ENCODE results near the gene HOXB1. TPM values are rescaled to one million over a fixed set of nuclear protein-coding genes. Genes with fewer than 3 reads are reported as not detected.

The HOXB1 gene
- total and polyA plus RNA-seq, 2 of the 8 experiments (the other 6 are each of a cell fraction or from before 2014, with no cell fraction given) = not detected

DNA sequence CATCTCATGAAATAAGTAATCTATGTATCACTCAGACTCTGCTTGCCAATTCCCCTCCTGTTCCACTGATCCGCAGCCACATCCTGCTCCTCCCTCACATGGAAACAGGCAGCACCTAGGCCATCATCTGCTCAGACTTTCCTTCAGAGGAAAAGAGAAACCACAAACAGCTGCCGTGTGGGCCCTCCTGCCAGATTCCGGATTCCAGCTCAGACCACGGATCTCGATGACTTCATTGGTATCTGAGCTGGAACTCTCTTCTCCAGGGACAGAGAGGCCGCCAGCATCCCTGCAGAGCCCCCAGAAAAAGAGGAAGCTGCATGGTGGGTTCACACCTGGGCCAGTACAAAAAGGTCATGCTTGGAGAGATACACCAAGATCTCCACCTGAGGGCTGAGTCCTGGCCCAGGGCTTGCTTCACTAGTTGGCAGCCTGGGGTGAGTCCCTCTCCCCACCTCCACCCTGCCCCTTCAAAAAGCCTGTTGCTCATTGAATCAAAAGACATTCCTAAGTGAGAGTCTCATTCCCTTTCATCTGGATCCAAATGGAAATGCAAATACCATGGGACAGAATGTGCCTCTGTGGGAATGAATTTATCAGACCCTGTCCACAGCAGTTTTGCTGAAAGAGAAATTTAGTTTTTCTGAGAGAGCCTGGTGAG, 47.2 kb downstream of the HOXB1 start:
- H3K79me2 ChIP-seq (ENCODE audit: control insufficient read depth in 1 of 2, insufficient read depth in 2 of 2, low read length in 2 of 2) = no peaks in the 10 kb centered on the region
- no peak overlapping the region for H3K14ac ChIP-seq (ENCODE audit: insufficient read length)
- no peak overlapping the region for H2BK5ac ChIP-seq (ENCODE audit: low read depth, low read length)
- H2BK12ac ChIP-seq (ENCODE audit: low read depth, low read length) = no peak overlapping the region
- no peak overlapping the region for H3K9ac ChIP-seq (replicated peaks in 1 of 4; ENCODE audit: extremely low read depth in 1 of 4, low read depth in 3 of 4, low read length in 3 of 4)
- no peaks in the 10 kb centered on the region for H3K79me1 ChIP-seq (ENCODE audit: low read depth, low read length)
- DNase-seq (ENCODE audit: low read depth in 1 of 2, low spot score in 2 of 2) (no peak), FAIRE-seq (no peak)
- no peak overlapping the region for H3K23ac ChIP-seq (ENCODE audit: insufficient read length)
- H3K18ac ChIP-seq (ENCODE audit: extremely low read depth, low read length) = peak overlapping the region; percentile 28; the same call in 1 of the 2 replicates
- no peak overlapping the region for H4K5ac ChIP-seq (ENCODE audit: insufficient read length, low read depth, low read length)
- H3K4me1 ChIP-seq (replicated peaks in 1 of 4; ENCODE audit: control insufficient read depth in 3 of 4, insufficient read depth in 4 of 4, low read length in 3 of 4) = peaks cover 0 to 2% (median 0%) of the 10 kb centered on the region in 4 experiments; a peak in 1 of 7 replicates
- no peak overlapping the region for H3K4ac ChIP-seq (replicated peaks; ENCODE audit: insufficient read length, low read depth, low read length)
- H2BK120ac ChIP-seq (replicated peaks; ENCODE audit: low read depth, low read length) = no peak overlapping the region
- no peaks in the 10 kb centered on the region for H3K9me3 ChIP-seq (ENCODE audit: insufficient read depth in 2 of 2, low read depth in 1 of 2, low read length in 1 of 2)
- no peak overlapping the region for H3K56ac ChIP-seq (replicated peaks; ENCODE audit: insufficient read length, low read depth, low read length)
- H3K27ac ChIP-seq (ENCODE audit: low read depth, low read length) = no peak overlapping the region
- peak overlapping the region; percentile 62; the same call in 1 of the 2 replicates for H2BK20ac ChIP-seq (ENCODE audit: low read length)
- H2BK15ac ChIP-seq (ENCODE audit: low read length) = no peak overlapping the region
- no peak overlapping the region for H4K91ac ChIP-seq (replicated peaks; ENCODE audit: insufficient read length, low read length)
- H3K4me2 ChIP-seq (ENCODE audit: insufficient read depth in 1 of 2, low read depth in 2 of 2, low read length in 2 of 2) = no peak overlapping the region
- H2AFZ ChIP-seq (ENCODE audit: low read length) = no peak overlapping the region
- ChIA-PET POLR2A (ENCODE audit: partially characterized antibody) (interaction anchor here (0.7 kb wide), 1 partner anchor 17 kb away, joined by 3 read pairs; no protein-coding TSS in a partner anchor), CTCF (ENCODE audit: partially characterized antibody) (interaction anchor here (0.6 to 3.5 kb wide), 7 partner anchors 8 to 468 kb away, joined by 3 to 11 read pairs (median 4); no protein-coding TSS in a partner anchor)
- H3K23me2 ChIP-seq (ENCODE audit: low read depth, low read length) = no peaks in the 10 kb centered on the region
- H4K20me1 ChIP-seq (replicated peaks in 1 of 2; ENCODE audit: control insufficient read depth in 1 of 2, insufficient read depth in 2 of 2, low read length in 2 of 2) = peaks cover 0 to 1% of the 10 kb centered on the region in 2 experiments
- no peak overlapping the region for H4K8ac ChIP-seq (ENCODE audit: extremely low read depth, insufficient read depth, low read length)
- no peak overlapping the region for H2AK5ac ChIP-seq (ENCODE audit: low read depth, low read length)
- WGBS, 2 experiments (ENCODE audit: extremely low coverage in 1 of 2, insufficient coverage in 1 of 2, insufficient read length in 1 of 2, insufficient replicate concordance in 2 of 2, low coverage in 1 of 2, low lambda C conversion rate in 2 of 2, missing lambda C conversion rate in 1 of 2) = 83% methylated on average over 6 of the region's 6 CpGs; no CpG with 5 or more reads in 1 of the 2 experiments
- peaks cover 0 to 5% (median 2%) of the 10 kb centered on the region in 4 experiments; a peak in 3 of 7 replicates for H3K27me3 ChIP-seq (replicated peaks in 1 of 4; ENCODE audit: control insufficient read depth in 3 of 4, extremely low read depth in 1 of 4, insufficient read depth in 3 of 4, low read length in 3 of 4)
- no peaks in the 10 kb centered on the region for H3K36me3 ChIP-seq (ENCODE audit: control insufficient read depth in 2 of 4, insufficient read depth in 4 of 4, low read length in 3 of 4)
- H3K4me3 ChIP-seq (ENCODE audit: extremely low read depth in 1 of 4, insufficient read depth in 2 of 4, low read depth in 3 of 4, low read length in 4 of 4) = no peak overlapping the region
- TF ChIP-seq CREB1 (IDR thresholded peaks at IDR 0.05) = no peak
- TF ChIP-seq SAP30 (IDR thresholded peaks at IDR 0.05; ENCODE audit: insufficient read depth, insufficient replicate concordance, low read length) = no peak
- TF ChIP-seq, protein P1, sequence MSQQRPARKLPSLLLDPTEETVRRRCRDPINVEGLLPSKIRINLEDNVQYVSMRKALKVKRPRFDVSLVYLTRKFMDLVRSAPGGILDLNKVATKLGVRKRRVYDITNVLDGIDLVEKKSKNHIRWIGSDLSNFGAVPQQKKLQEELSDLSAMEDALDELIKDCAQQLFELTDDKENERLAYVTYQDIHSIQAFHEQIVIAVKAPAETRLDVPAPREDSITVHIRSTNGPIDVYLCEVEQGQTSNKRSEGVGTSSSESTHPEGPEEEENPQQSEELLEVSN (IDR thresholded peaks at IDR 0.05) = no peak
- TF ChIP-seq YY1 (IDR thresholded peaks at IDR 0.05; ENCODE audit: low read depth, low read length) = no peak
- TF ChIP-seq SIRT6 (IDR thresholded peaks at IDR 0.05; ENCODE audit: low read length) = no peak
- no peak for TF ChIP-seq POLR2AphosphoS5 (IDR thresholded peaks at IDR 0.05; ENCODE audit: low read depth, low read length)
- TF ChIP-seq NRF1 (IDR thresholded peaks at IDR 0.05; ENCODE audit: low read depth, low read length) = no peak
- TF ChIP-seq RFX5 (IDR thresholded peaks at IDR 0.05; ENCODE audit: borderline replicate concordance, low read depth, low read length) = no peak
- no peak for TF ChIP-seq EGR1 (IDR thresholded peaks at IDR 0.05; ENCODE audit: borderline replicate concordance, low read depth, low read length)
- TF ChIP-seq RNF2 (IDR thresholded peaks at IDR 0.05; ENCODE audit: borderline replicate concordance, low read depth, low read length, missing control alignments, poor library complexity, severe bottlenecking) = no peak
- TF ChIP-seq, protein P2, sequence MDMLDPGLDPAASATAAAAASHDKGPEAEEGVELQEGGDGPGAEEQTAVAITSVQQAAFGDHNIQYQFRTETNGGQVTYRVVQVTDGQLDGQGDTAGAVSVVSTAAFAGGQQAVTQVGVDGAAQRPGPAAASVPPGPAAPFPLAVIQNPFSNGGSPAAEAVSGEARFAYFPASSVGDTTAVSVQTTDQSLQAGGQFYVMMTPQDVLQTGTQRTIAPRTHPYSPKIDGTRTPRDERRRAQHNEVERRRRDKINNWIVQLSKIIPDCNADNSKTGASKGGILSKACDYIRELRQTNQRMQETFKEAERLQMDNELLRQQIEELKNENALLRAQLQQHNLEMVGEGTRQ (IDR thresholded peaks at IDR 0.05; ENCODE audit: low read length) = no peak
